DMS 273 (cell line): ENCODE results near the gene LDB2.

Experiments
- DNase-seq: peaks from one replicate; lab custom pipeline; 2025; ENCODE audit not compliant: unreplicated experiment; lab: John Stamatoyannopoulos, UW

The LDB2 gene

GRCh38 chr4:16844816-16845586 lies 53.4 kb downstream of the LDB2 start:
- no peak for DNase-seq

- DNase-seq, result no peak
These were observed 54.5 kb downstream of the LDB2 start for GRCh38 chr4:16843831-16844508.

GRCh38 chr4:16838226-16838875 lies 60.1 kb downstream of the LDB2 start:
- DNase-seq, result no peak

GRCh38 chr4:16837475-16837874 lies 61.0 kb downstream of the LDB2 start:
- no peak for DNase-seq

GRCh38 chr4:16836324-16836723 lies 62.1 kb downstream of the LDB2 start:
- no peak for DNase-seq

GRCh38 chr4:16835597-16836247 lies 62.7 kb downstream of the LDB2 start:
- no peak for DNase-seq

- no peak for DNase-seq
These were observed 63.6 kb downstream of the LDB2 start for GRCh38 chr4:16834814-16835213.

GRCh38 chr4:16833722-16834121 lies 64.7 kb downstream of the LDB2 start:
- DNase-seq, result no peak

GRCh38 chr4:16830081-16830480 lies 68.4 kb downstream of the LDB2 start:
- DNase-seq, result no peak

- no peak for DNase-seq
These were observed 70.4 kb downstream of the LDB2 start for GRCh38 chr4:16827794-16828724.

- DNase-seq, result no peak
These were observed 71.4 kb downstream of the LDB2 start for GRCh38 chr4:16827045-16827444.

- DNase-seq, result no peak
These were observed 72.0 kb downstream of the LDB2 start for GRCh38 chr4:16826406-16826910.

- DNase-seq, result no peak
These were observed 74.1 kb downstream of the LDB2 start for GRCh38 chr4:16824278-16824806.

- DNase-seq, result no peak
These were observed 78.1 kb downstream of the LDB2 start for GRCh38 chr4:16820329-16820728.

GRCh38 chr4:16819652-16820051 lies 78.8 kb downstream of the LDB2 start:
- DNase-seq, result no peak

GRCh38 chr4:16818005-16818404 lies 80.4 kb downstream of the LDB2 start:
- no peak for DNase-seq

- DNase-seq, result no peak
These were observed 81.2 kb downstream of the LDB2 start for GRCh38 chr4:16817286-16817685.

- DNase-seq, result no peak
These were observed 84.1 kb downstream of the LDB2 start for GRCh38 chr4:16814361-16814760.

GRCh38 chr4:16812041-16812440 lies 86.4 kb downstream of the LDB2 start:
- DNase-seq, result no peak

- DNase-seq, result no peak
These were observed 88.5 kb downstream of the LDB2 start for GRCh38 chr4:16809943-16810342.
